Calu3 (cell line): ENCODE measurements around the gene ZNF853. TPM values are rescaled to one million over a fixed set of nuclear protein-coding genes. Genes with fewer than 3 reads are reported as not detected.

ENCODE experiments used
- BruUV-seq: library from RNA; stranded (reverse); fragments of 400-500 nt; replicated peaks from 2 replicates; lab custom pipeline; 2021; lab: Mats Ljungman, UMichigan
- CTCF ChIA-PET: fragments of 300-600 bp; sonication (Branson Sonifier 250); formaldehyde crosslinking; loops from one replicate; lab custom pipeline; 2022; ENCODE audit warnings: antibody characterized with exemption; lab: Charles Lee
- DNase-seq: peaks from one replicate; pipeline ENCODE4 v3.0.0; 2022
- H3K27ac Mint-ChIP-seq: one replicate; pipeline ENCODE4 v1.8.0; 2022; ENCODE audit warnings: mixed read lengths; ENCODE audit not compliant: unreplicated experiment
- H3K27me3 Mint-ChIP-seq: one replicate; pipeline ENCODE4 v1.8.0; 2022; ENCODE audit warnings: mixed read lengths; ENCODE audit not compliant: unreplicated experiment
- H3K36me3 Mint-ChIP-seq: one replicate; pipeline ENCODE4 v1.8.0; 2022; ENCODE audit warnings: mild to moderate bottlenecking, moderate library complexity, mixed read lengths; ENCODE audit not compliant: insufficient read depth, unreplicated experiment
- H3K4me1 Mint-ChIP-seq: one replicate; pipeline ENCODE4 v1.8.0; 2022; ENCODE audit warnings: mild to moderate bottlenecking, low read depth, mixed read lengths; ENCODE audit not compliant: unreplicated experiment
- H3K4me3 Mint-ChIP-seq: one replicate; pipeline ENCODE4 v1.8.0; 2022; ENCODE audit warnings: mild to moderate bottlenecking, low read depth, moderate library complexity, mixed read lengths; ENCODE audit not compliant: unreplicated experiment
- H3K9me3 Mint-ChIP-seq: one replicate; pipeline ENCODE4 v1.8.0; 2022; ENCODE audit warnings: low read depth, mixed read lengths; ENCODE audit not compliant: unreplicated experiment
- CTCF ChIP-seq: fragments of 200-600 bp; IDR thresholded peaks from one replicate; pipeline ENCODE4 v1.8.0; 2022; ENCODE audit warnings: antibody characterized with exemption; ENCODE audit not compliant: unreplicated experiment
- intact Hi-C: fragments of 100-400 bp; cut with micrococcal nuclease; formaldehyde crosslinking; loops from one replicate; pipeline ENCODE4 v1.10.0; 2022; ENCODE audit not compliant: unreplicated experiment
- total RNA-seq: library from RNA; stranded (reverse); gene quantifications from 2 replicates; pipeline ENCODE4 v1.2.3, GENCODE V29; 2022

Gene ZNF853
- total RNA-seq, 1 experiment from 2014 or later = 11.4 TPM

- intact Hi-C loops = no loop called here
- no peak for DNase-seq
- Mint-ChIP-seq H3K9me3 (peaks cover 8% of the 10 kb centered on the region), H3K27me3 (no peaks in the 10 kb centered on the region), H3K27ac (no peak overlapping the region), H3K4me3 (no peak overlapping the region), H3K4me1 (no peaks in the 10 kb centered on the region), H3K36me3 (peaks cover 97% of the 10 kb centered on the region)
- no peak for TF ChIP-seq CTCF
- CTCF ChIA-PET = no interaction called here
- no TSS peak for BruUV-seq
Measured at GRCh38 chr7:6650086-6650485, 34.7 kb downstream of the ZNF853 start.

GRCh38 chr7:6650521-6651011 is 35.2 kb downstream of the ZNF853 start:
- CTCF ChIA-PET = no interaction called here
- intact Hi-C loops = no loop called here
- BruUV-seq = no TSS peak
- DNase-seq = no peak
- no peak for TF ChIP-seq CTCF
- H3K4me3 Mint-ChIP-seq = no peak overlapping the region
- H3K4me1 Mint-ChIP-seq = no peaks in the 10 kb centered on the region
- H3K36me3 Mint-ChIP-seq = peaks cover 97% of the 10 kb centered on the region
- H3K27ac Mint-ChIP-seq = peak overlapping the region; percentile 92
- peaks cover 10% of the 10 kb centered on the region for H3K9me3 Mint-ChIP-seq
- H3K27me3 Mint-ChIP-seq = no peaks in the 10 kb centered on the region

- Mint-ChIP-seq H3K27me3 (no peaks in the 10 kb centered on the region), H3K4me3 (no peak overlapping the region), H3K4me1 (no peaks in the 10 kb centered on the region), H3K9me3 (peaks cover 10% of the 10 kb centered on the region), H3K36me3 (peaks cover 93% of the 10 kb centered on the region), H3K27ac (peak overlapping the region; percentile 64)
- DNase-seq = no peak
- CTCF ChIA-PET = no interaction called here
- no peak for TF ChIP-seq CTCF
- intact Hi-C loops = no loop called here
- no TSS peak for BruUV-seq
Measured at GRCh38 chr7:6651851-6652445, 36.5 kb downstream of the ZNF853 start.

- peaks cover 10% of the 10 kb centered on the region for H3K9me3 Mint-ChIP-seq
- no peak overlapping the region for H3K4me3 Mint-ChIP-seq
- BruUV-seq = no TSS peak
- TF ChIP-seq CTCF = no peak
- peak overlapping the region; percentile 64 for H3K27ac Mint-ChIP-seq
- DNase-seq = no peak
- no peaks in the 10 kb centered on the region for H3K27me3 Mint-ChIP-seq
- CTCF ChIA-PET = no interaction called here
- peaks cover 87% of the 10 kb centered on the region for H3K36me3 Mint-ChIP-seq
- intact Hi-C loops = no loop called here
- no peaks in the 10 kb centered on the region for H3K4me1 Mint-ChIP-seq
Measured at GRCh38 chr7:6652446-6653011, 37.1 kb downstream of the ZNF853 start.
